ENCODE measurements around the gene UVRAG.
"Not testable (repeated sequence)": the region's sequence is repeated elsewhere in the genome, so short reads cannot be mapped to it uniquely, and the experiment has no call there.

Gene UVRAG

DNA sequence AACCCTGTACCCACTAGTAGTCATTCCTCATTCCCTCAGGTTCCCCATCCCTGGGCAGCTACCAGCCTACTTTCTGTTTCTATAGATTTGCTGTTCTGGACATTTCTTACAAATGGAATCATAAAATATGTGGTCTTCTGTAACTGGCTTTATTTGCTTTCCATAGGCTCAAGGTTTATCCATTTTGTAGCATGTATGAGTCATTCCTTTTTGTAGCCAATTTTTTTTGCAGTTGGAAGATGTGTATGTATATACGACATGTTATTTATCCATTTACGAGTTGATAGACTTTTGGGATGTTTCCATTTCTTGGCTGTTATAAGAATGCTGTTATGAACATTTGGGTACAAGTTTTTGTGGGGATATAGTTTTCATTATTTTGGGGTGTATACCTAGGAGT is 260.7 kb downstream of the UVRAG start:
- H3K4me3 ChIP-seq (ENCODE audit: low read depth, low read length) = no peak overlapping the region
- H3K9ac ChIP-seq (ENCODE audit: low read depth, low read length) = no peak overlapping the region
- H3K36me3 ChIP-seq (ENCODE audit: control insufficient read depth, insufficient read depth, low read length) = no peaks in the 10 kb centered on the region
- H3K9me3 ChIP-seq (ENCODE audit: control insufficient read depth, insufficient read depth, low read length) = no peaks in the 10 kb centered on the region
- H3K27me3 ChIP-seq (ENCODE audit: control insufficient read depth, insufficient read depth, low read length) = no peaks in the 10 kb centered on the region
- H3K4me1 ChIP-seq (ENCODE audit: control insufficient read depth, insufficient read depth, low read length) = no peaks in the 10 kb centered on the region

DNA sequence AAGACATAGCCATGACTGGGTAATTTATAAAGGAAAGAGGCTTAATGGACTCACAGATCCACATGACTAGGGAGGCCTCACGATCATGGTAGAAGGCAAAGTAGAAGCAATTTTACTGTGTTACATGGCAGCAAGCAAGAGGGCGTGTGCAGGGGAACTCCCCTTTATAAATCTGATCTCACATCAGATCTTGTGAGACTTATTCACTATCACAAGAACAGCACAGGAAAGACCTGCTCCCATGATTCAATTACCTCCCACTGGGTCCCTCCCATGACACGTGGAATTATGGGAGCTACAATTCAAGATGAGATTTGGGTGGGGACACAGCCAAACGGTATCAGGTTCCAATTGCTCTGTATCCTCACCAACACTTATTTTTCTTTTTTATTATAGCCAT is 261.2 kb downstream of the UVRAG start:
- not testable (repeated sequence) for H3K9ac ChIP-seq (ENCODE audit: low read depth, low read length); H3K4me3 ChIP-seq (ENCODE audit: low read depth, low read length); H3K27me3 ChIP-seq (ENCODE audit: control insufficient read depth, insufficient read depth, low read length); H3K4me1 ChIP-seq (ENCODE audit: control insufficient read depth, insufficient read depth, low read length); H3K36me3 ChIP-seq (ENCODE audit: control insufficient read depth, insufficient read depth, low read length); H3K9me3 ChIP-seq (ENCODE audit: control insufficient read depth, insufficient read depth, low read length)

GRCh38 chr11:76076749-76077148 is 261.7 kb downstream of the UVRAG start:
- H3K27me3 ChIP-seq (ENCODE audit: control insufficient read depth, insufficient read depth, low read length) = no peaks in the 10 kb centered on the region
- H3K4me3 ChIP-seq (ENCODE audit: low read depth, low read length) = no peak overlapping the region
- no peaks in the 10 kb centered on the region for H3K36me3 ChIP-seq (ENCODE audit: control insufficient read depth, insufficient read depth, low read length)
- no peaks in the 10 kb centered on the region for H3K9me3 ChIP-seq (ENCODE audit: control insufficient read depth, insufficient read depth, low read length)
- H3K4me1 ChIP-seq (ENCODE audit: control insufficient read depth, insufficient read depth, low read length) = no peaks in the 10 kb centered on the region
- no peak overlapping the region for H3K9ac ChIP-seq (ENCODE audit: low read depth, low read length)

DNA sequence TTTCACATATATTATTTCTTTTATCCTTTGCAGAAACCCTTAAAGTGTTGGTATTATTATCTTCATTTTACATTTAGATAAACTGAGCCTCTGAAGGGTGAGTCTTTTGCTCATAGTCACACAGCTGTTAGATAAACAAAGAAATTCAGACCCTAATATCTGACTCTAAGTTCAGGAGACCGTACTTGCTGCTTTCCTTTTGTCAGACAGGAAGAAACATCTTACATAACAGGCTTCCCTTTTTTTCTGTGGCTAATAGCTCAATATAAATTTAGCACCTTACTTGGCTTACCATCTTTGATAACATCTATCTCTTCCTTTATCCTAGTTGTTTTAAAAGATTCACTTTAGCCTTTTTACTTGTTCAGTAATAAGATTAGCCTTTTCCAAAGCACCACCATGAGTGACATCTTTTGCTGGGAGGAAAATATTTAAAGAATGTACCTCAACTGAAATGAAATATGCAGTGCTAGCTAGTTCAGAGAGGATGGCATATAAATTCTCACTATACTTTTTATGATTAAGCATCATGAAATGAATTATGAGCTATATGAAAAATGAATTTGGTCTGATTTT is 262.7 kb downstream of the UVRAG start:
- no peak overlapping the region for H3K4me3 ChIP-seq (ENCODE audit: low read depth, low read length)
- H3K27me3 ChIP-seq (ENCODE audit: control insufficient read depth, insufficient read depth, low read length) = no peaks in the 10 kb centered on the region
- H3K4me1 ChIP-seq (ENCODE audit: control insufficient read depth, insufficient read depth, low read length) = no peaks in the 10 kb centered on the region
- no peak overlapping the region for H3K9ac ChIP-seq (ENCODE audit: low read depth, low read length)
- H3K9me3 ChIP-seq (ENCODE audit: control insufficient read depth, insufficient read depth, low read length) = no peaks in the 10 kb centered on the region
- H3K36me3 ChIP-seq (ENCODE audit: control insufficient read depth, insufficient read depth, low read length) = no peaks in the 10 kb centered on the region

GRCh38 chr11:76081084-76081483 is 266.1 kb downstream of the UVRAG start:
- H3K4me1 ChIP-seq (ENCODE audit: control insufficient read depth, insufficient read depth, low read length); H3K27me3 ChIP-seq (ENCODE audit: control insufficient read depth, insufficient read depth, low read length): not testable (repeated sequence)

DNA sequence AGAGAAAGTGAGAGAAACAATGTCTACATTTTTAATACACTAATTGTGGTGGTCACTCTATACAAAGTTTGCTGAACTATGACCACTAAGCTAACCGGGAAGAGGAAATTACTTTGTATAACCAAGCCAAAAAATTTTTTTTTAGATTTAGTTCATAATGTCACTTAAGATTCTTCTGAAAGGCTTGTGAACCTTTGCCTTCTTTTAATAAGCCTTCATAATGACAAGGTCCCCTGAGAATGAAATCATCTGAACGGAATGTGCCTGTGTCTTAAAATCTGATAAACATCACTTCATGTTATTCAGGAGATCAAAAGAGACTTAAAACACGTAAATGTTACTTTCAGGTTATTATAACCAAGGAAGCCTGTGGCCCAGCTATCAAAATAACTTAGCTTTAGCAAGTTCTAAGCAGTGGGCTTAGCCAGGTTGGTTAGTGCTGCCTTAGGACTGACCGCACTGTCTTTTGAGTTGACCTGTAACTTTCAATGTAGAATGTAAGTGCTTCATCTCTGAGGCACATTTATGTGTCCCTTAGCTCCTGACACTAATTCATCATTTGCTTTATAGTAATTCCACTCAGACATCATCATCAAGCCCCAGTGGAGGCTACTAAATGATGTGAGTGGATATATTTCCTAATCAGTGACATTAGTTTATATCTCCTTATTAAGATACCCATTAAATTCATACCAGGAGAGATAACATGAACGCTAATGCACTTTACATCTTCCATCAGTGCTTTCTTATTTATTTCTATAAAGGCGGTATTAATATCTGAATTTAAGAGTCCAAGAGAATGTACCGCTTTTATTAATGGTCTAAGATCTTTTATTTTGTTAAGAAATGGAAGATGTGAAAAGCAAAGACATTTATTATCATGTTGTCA is 268.8 kb downstream of the UVRAG start:
- no peaks in the 10 kb centered on the region for H3K36me3 ChIP-seq (ENCODE audit: control insufficient read depth, insufficient read depth, low read length)
- H3K9ac ChIP-seq (ENCODE audit: low read depth, low read length) = no peak overlapping the region
- H3K4me1 ChIP-seq (ENCODE audit: control insufficient read depth, insufficient read depth, low read length) = peaks cover 4% of the 10 kb centered on the region
- no peak overlapping the region for H3K4me3 ChIP-seq (ENCODE audit: low read depth, low read length)
- H3K9me3 ChIP-seq (ENCODE audit: control insufficient read depth, insufficient read depth, low read length) = no peaks in the 10 kb centered on the region
- H3K27me3 ChIP-seq (ENCODE audit: control insufficient read depth, insufficient read depth, low read length) = no peaks in the 10 kb centered on the region

More at GRCh38 chr11:76081084-76081483, 266.1 kb downstream of the UVRAG start:
- not testable (repeated sequence) for H3K4me3 ChIP-seq (ENCODE audit: low read depth, low read length); H3K9ac ChIP-seq (ENCODE audit: low read depth, low read length); H3K36me3 ChIP-seq (ENCODE audit: control insufficient read depth, insufficient read depth, low read length); H3K9me3 ChIP-seq (ENCODE audit: control insufficient read depth, insufficient read depth, low read length)

- Histone ChIP-seq H3K4me3 (ENCODE audit: low read depth, low read length) (no peak overlapping the region), H3K9me3 (ENCODE audit: control insufficient read depth, insufficient read depth, low read length) (no peaks in the 10 kb centered on the region), H3K4me1 (ENCODE audit: control insufficient read depth, insufficient read depth, low read length) (peaks cover 4% of the 10 kb centered on the region), H3K36me3 (ENCODE audit: control insufficient read depth, insufficient read depth, low read length) (no peaks in the 10 kb centered on the region), H3K27me3 (ENCODE audit: control insufficient read depth, insufficient read depth, low read length) (no peaks in the 10 kb centered on the region), H3K9ac (ENCODE audit: low read depth, low read length) (no peak overlapping the region)
Measured at GRCh38 chr11:76085270-76085669, 270.3 kb downstream of the UVRAG start.

DNA sequence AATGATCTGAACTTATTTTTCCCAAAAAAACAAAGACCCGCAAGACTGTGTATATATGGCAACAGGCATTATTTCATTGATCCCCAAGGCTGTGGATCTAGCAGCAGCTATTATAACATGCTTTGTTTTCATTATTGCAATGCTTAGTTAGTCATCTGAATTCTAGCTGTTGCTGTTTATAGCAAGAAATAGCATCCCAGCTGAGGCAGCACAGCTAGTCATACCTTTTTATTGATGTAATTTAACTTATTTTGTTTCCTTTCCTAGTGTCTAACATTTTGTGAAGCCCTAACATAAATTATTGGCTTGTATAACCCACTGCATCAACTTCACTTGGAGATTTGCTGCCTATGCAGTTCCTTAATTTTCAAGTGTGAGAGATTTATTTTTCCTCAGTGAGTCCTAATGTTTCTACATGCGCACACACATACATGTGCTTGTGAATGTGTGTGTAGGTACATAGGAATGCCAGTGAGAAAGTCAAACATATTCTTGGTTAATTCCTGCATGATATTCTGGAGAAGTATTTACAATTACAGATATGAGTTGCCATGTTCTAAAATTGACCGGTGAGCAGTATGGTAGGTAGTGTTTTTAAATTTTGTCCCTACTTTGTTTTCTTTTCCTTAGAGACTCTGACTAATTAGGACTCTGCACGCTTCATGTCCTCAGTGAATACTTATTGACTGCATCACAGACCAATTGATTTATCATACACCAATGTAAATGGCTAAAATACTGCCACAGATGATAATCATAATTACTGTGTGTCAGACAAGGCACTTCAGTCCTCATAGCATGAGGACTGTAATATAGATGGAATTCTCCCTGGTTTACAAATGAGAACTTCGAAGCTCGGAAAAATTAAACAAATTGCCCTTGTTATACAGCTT is 272.0 kb downstream of the UVRAG start:
- Histone ChIP-seq H3K27me3 (ENCODE audit: control insufficient read depth, insufficient read depth, low read length) (no peaks in the 10 kb centered on the region), H3K36me3 (ENCODE audit: control insufficient read depth, insufficient read depth, low read length) (no peaks in the 10 kb centered on the region), H3K4me1 (ENCODE audit: control insufficient read depth, insufficient read depth, low read length) (peaks cover 4% of the 10 kb centered on the region), H3K4me3 (ENCODE audit: low read depth, low read length) (no peak overlapping the region), H3K9me3 (ENCODE audit: control insufficient read depth, insufficient read depth, low read length) (no peaks in the 10 kb centered on the region), H3K9ac (ENCODE audit: low read depth, low read length) (no peak overlapping the region)

DNA sequence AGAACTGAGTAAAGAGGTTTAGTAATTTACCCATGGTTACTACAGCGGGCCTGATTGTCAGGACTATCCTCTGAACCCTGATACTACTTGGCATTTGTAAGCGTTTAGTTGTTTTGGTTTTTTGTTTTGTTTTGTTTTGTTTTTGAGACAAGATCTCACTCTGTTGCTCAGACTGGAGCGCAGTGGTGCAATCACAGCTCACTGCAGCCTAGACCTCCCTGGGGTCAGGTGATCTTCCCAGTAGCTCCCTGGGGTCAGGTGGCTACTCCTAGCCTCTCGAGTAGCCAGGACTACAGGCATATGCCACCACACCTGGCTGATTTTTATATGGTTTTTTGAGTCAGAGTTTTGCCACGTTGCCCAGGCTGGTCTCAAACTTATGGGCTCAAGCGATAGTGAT is 272.7 kb downstream of the UVRAG start:
- no peak overlapping the region for H3K4me3 ChIP-seq (ENCODE audit: low read depth, low read length)
- H3K36me3 ChIP-seq (ENCODE audit: control insufficient read depth, insufficient read depth, low read length) = no peaks in the 10 kb centered on the region
- H3K27me3 ChIP-seq (ENCODE audit: control insufficient read depth, insufficient read depth, low read length) = no peaks in the 10 kb centered on the region
- H3K4me1 ChIP-seq (ENCODE audit: control insufficient read depth, insufficient read depth, low read length) = peaks cover 4% of the 10 kb centered on the region
- no peak overlapping the region for H3K9ac ChIP-seq (ENCODE audit: low read depth, low read length)
- no peaks in the 10 kb centered on the region for H3K9me3 ChIP-seq (ENCODE audit: control insufficient read depth, insufficient read depth, low read length)

- Histone ChIP-seq H3K27me3 (ENCODE audit: control insufficient read depth, insufficient read depth, low read length) (no peaks in the 10 kb centered on the region), H3K4me1 (ENCODE audit: control insufficient read depth, insufficient read depth, low read length) (peaks cover 4% of the 10 kb centered on the region), H3K36me3 (ENCODE audit: control insufficient read depth, insufficient read depth, low read length) (no peaks in the 10 kb centered on the region)
Measured at GRCh38 chr11:76088511-76088910, 273.5 kb downstream of the UVRAG start.

DNA sequence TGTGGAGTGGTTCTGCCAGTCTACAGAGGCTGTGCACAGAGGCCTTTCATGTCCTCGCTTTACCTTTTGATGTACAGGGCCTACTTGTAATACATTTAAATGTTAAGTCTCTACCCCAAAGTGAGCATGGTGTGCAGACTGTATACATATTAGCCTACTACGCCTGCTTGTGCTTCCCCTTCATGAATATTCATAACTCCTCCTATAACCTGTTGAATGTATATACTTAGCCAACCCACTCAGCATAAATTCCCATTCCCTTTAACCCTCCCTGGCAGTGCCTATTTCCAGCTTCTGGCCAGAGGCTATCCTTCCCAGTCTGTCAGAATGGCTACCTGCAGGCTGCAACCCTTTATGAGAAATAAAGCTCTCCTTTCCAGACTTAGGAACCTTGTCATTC is 275.2 kb downstream of the UVRAG start:
- H3K9ac ChIP-seq (ENCODE audit: low read depth, low read length) = no peak overlapping the region
- H3K27me3 ChIP-seq (ENCODE audit: control insufficient read depth, insufficient read depth, low read length) = no peaks in the 10 kb centered on the region
- peaks cover 4% of the 10 kb centered on the region for H3K4me1 ChIP-seq (ENCODE audit: control insufficient read depth, insufficient read depth, low read length)

More at GRCh38 chr11:76088511-76088910, 273.5 kb downstream of the UVRAG start:
- no peak overlapping the region for H3K9ac ChIP-seq (ENCODE audit: low read depth, low read length)
- no peaks in the 10 kb centered on the region for H3K9me3 ChIP-seq (ENCODE audit: control insufficient read depth, insufficient read depth, low read length)
- no peak overlapping the region for H3K4me3 ChIP-seq (ENCODE audit: low read depth, low read length)

More for the DNA sequence above, 275.2 kb downstream of the UVRAG start:
- Histone ChIP-seq H3K9me3 (ENCODE audit: control insufficient read depth, insufficient read depth, low read length) (no peaks in the 10 kb centered on the region), H3K36me3 (ENCODE audit: control insufficient read depth, insufficient read depth, low read length) (no peaks in the 10 kb centered on the region), H3K4me3 (ENCODE audit: low read depth, low read length) (no peak overlapping the region)
